Activated T-cell treated with anti-CD3 and anti-CD28 coated beads, Interleukin-2, amount 50 U/mL, for 24 hours (primary cell): ENCODE results near the gene LYSMD3.
A peak's percentile ranks its signal among the peaks of the same experiment; 100 is the strongest.

Experiments
- DNase-seq: peaks from one replicate; pipeline ENCODE4 v3.0.0-alpha.2; 2020
- H3K27ac Mint-ChIP-seq: 2 replicates; pipeline ENCODE4 v1.8.0; 2020; ENCODE audit warnings: mild to moderate bottlenecking, mixed read lengths
- H3K27me3 Mint-ChIP-seq: 2 replicates; pipeline ENCODE4 v1.8.0; 2020; ENCODE audit warnings: mixed read lengths
- H3K36me3 Mint-ChIP-seq: 2 replicates; pipeline ENCODE4 v1.8.0; 2020; ENCODE audit warnings: low read depth, mixed read lengths
- H3K4me1 Mint-ChIP-seq: 2 replicates; pipeline ENCODE4 v1.8.0; 2020; ENCODE audit warnings: low read depth, mixed read lengths
- H3K4me3 Mint-ChIP-seq: 2 replicates; pipeline ENCODE4 v1.8.0; 2020; ENCODE audit warnings: mild to moderate bottlenecking, moderate library complexity, mixed read lengths
- H3K9me3 Mint-ChIP-seq: 2 replicates; pipeline ENCODE4 v1.8.0; 2020; ENCODE audit warnings: mixed read lengths

Gene LYSMD3

GRCh38 chr5:90480699-90481098 is 48.7 kb downstream of the LYSMD3 start:
- H3K27ac Mint-ChIP-seq, result no peak overlapping the region
- no peaks in the 10 kb centered on the region for H3K9me3 Mint-ChIP-seq
- H3K4me3 Mint-ChIP-seq, result no peak overlapping the region
- H3K36me3 Mint-ChIP-seq, result peaks cover 36% of the 10 kb centered on the region
- no peak for DNase-seq
- peaks cover 10% of the 10 kb centered on the region for H3K4me1 Mint-ChIP-seq
- H3K27me3 Mint-ChIP-seq, result no peaks in the 10 kb centered on the region

- Mint-ChIP-seq H3K27me3 (no peaks in the 10 kb centered on the region), H3K4me1 (peaks cover 17% of the 10 kb centered on the region), H3K27ac (no peak overlapping the region), H3K9me3 (no peaks in the 10 kb centered on the region), H3K36me3 (peaks cover 31% of the 10 kb centered on the region), H3K4me3 (no peak overlapping the region)
- DNase-seq, result no peak
These were observed 49.6 kb downstream of the LYSMD3 start for GRCh38 chr5:90479611-90480385.

- no peaks in the 10 kb centered on the region for H3K27me3 Mint-ChIP-seq
- H3K9me3 Mint-ChIP-seq, result no peaks in the 10 kb centered on the region
- peaks cover 26% of the 10 kb centered on the region for H3K4me1 Mint-ChIP-seq
- peaks cover 44% of the 10 kb centered on the region for H3K36me3 Mint-ChIP-seq
- no peak overlapping the region for H3K4me3 Mint-ChIP-seq
- H3K27ac Mint-ChIP-seq, result no peak overlapping the region
- DNase-seq, result no peak
These were observed 51.7 kb downstream of the LYSMD3 start for GRCh38 chr5:90477621-90478215.

GRCh38 chr5:90477073-90477472 is 52.3 kb downstream of the LYSMD3 start:
- H3K4me1 Mint-ChIP-seq, result peaks cover 30% of the 10 kb centered on the region
- H3K27ac Mint-ChIP-seq, result no peak overlapping the region
- H3K4me3 Mint-ChIP-seq, result no peak overlapping the region
- no peak for DNase-seq
- no peaks in the 10 kb centered on the region for H3K9me3 Mint-ChIP-seq
- peaks cover 37% of the 10 kb centered on the region for H3K36me3 Mint-ChIP-seq
- H3K27me3 Mint-ChIP-seq, result no peaks in the 10 kb centered on the region

GRCh38 chr5:90476391-90476790 is 53.0 kb downstream of the LYSMD3 start:
- no peaks in the 10 kb centered on the region for H3K27me3 Mint-ChIP-seq
- H3K27ac Mint-ChIP-seq, result no peak overlapping the region
- peaks cover 43% of the 10 kb centered on the region for H3K36me3 Mint-ChIP-seq
- H3K9me3 Mint-ChIP-seq, result no peaks in the 10 kb centered on the region
- peaks cover 33% of the 10 kb centered on the region for H3K4me1 Mint-ChIP-seq
- DNase-seq, result no peak
- H3K4me3 Mint-ChIP-seq, result no peak overlapping the region

- Mint-ChIP-seq H3K27ac (peak overlapping the region; percentile 20), H3K27me3 (no peaks in the 10 kb centered on the region), H3K9me3 (peaks cover 2% of the 10 kb centered on the region), H3K36me3 (peaks cover 48% of the 10 kb centered on the region), H3K4me1 (peaks cover 39% of the 10 kb centered on the region), H3K4me3 (peak overlapping the region; percentile 94)
- no peak for DNase-seq
These were observed 53.9 kb downstream of the LYSMD3 start for GRCh38 chr5:90475436-90475980.

GRCh38 chr5:90474235-90475107 is 54.9 kb downstream of the LYSMD3 start, which contains the start of the genes MBLAC2 and POLR3G:
MBLAC2 (minus strand) TSS chr5:90474771; CDS start chr5:90474292, 479 bp downstream.
POLR3G (plus strand) TSS chr5:90474864; CDS start chr5:90485568, 10,704 bp downstream.
- H3K27me3 Mint-ChIP-seq, result no peaks in the 10 kb centered on the region
- peak within 1 kb of the TSS; percentile 94 for H3K4me3 Mint-ChIP-seq
- peak within 1 kb of the TSS; percentile 93 for H3K27ac Mint-ChIP-seq
- peak; percentile 95 for DNase-seq
- peaks cover 58% of the 10 kb centered on the region for H3K36me3 Mint-ChIP-seq
- H3K9me3 Mint-ChIP-seq, result peaks cover 10% of the 10 kb centered on the region
- peaks cover 40% of the 10 kb centered on the region for H3K4me1 Mint-ChIP-seq

GRCh38 chr5:90473396-90474234 is 55.8 kb downstream of the LYSMD3 start:
- H3K27ac Mint-ChIP-seq, result peak overlapping the region; percentile 93
- H3K4me3 Mint-ChIP-seq, result peak overlapping the region; percentile 94
- H3K36me3 Mint-ChIP-seq, result peaks cover 64% of the 10 kb centered on the region
- DNase-seq, result no peak
- no peaks in the 10 kb centered on the region for H3K27me3 Mint-ChIP-seq
- peaks cover 17% of the 10 kb centered on the region for H3K9me3 Mint-ChIP-seq
- H3K4me1 Mint-ChIP-seq, result peaks cover 40% of the 10 kb centered on the region

GRCh38 chr5:90472783-90473395 is 56.5 kb downstream of the LYSMD3 start:
- DNase-seq, result no peak
- peak overlapping the region; percentile 94 for H3K4me3 Mint-ChIP-seq
- no peaks in the 10 kb centered on the region for H3K27me3 Mint-ChIP-seq
- H3K4me1 Mint-ChIP-seq, result peaks cover 40% of the 10 kb centered on the region
- peaks cover 64% of the 10 kb centered on the region for H3K36me3 Mint-ChIP-seq
- peak overlapping the region; percentile 93 for H3K27ac Mint-ChIP-seq
- peaks cover 25% of the 10 kb centered on the region for H3K9me3 Mint-ChIP-seq
